ENCODE data around the gene IRS1. TPM values are rescaled to one million over a fixed set of nuclear protein-coding genes. Genes with fewer than 3 reads are reported as not detected.
A peak's percentile ranks its signal among the peaks of the same experiment; 100 is the strongest.

Gene IRS1
- total RNA-seq, 1 donor from 2014 or later, result 18.6 TPM

- DNase-seq (ENCODE audit: low spot score in 2 of 2), result peak; percentile 46 to 95
- Histone ChIP-seq H3K4me1 (peaks cover 9 to 34% of the 10 kb centered on the region in 2 donors), H3K27me3 (no peaks in the 10 kb centered on the region), H3K9me3 (no peaks in the 10 kb centered on the region), H3K36me3 (peaks cover 0 to under 1% of the 10 kb centered on the region in 2 donors), H3K27ac (peak overlapping the region; percentile 93 to 94), H3K4me3 (peak overlapping the region; percentile 70 to 75)
- intact Hi-C loops (cut with DNase I), result loop anchor here (2.0 to 5.0 kb wide), 4 partner anchors 29 to 131 kb away; no protein-coding TSS in a partner anchor
- TF ChIP-seq CTCF (IDR thresholded peaks at IDR 0.05), result peak in 2 of 3 experiments; percentile 39 to 74
Measured at GRCh38 chr2:226791487-226792081, 8.0 kb downstream of the IRS1 start.

GRCh38 chr2:226791056-226791486 is 8.5 kb downstream of the IRS1 start:
- TF ChIP-seq CTCF (IDR thresholded peaks at IDR 0.05), result no peak
- intact Hi-C loops (cut with DNase I), result loop anchor here (2.0 to 5.0 kb wide), 4 partner anchors 28 to 130 kb away; no protein-coding TSS in a partner anchor
- DNase-seq (ENCODE audit: low spot score in 2 of 2), result peak in 1 of 2 donors; percentile 85
- Histone ChIP-seq H3K36me3 (no peaks in the 10 kb centered on the region), H3K27ac (peak overlapping the region; percentile 93 to 94), H3K27me3 (no peaks in the 10 kb centered on the region), H3K9me3 (no peaks in the 10 kb centered on the region), H3K4me3 (peak overlapping the region; percentile 70 to 75), H3K4me1 (peaks cover 7 to 29% of the 10 kb centered on the region in 2 donors)

GRCh38 chr2:226790431-226790830 is 9.2 kb downstream of the IRS1 start:
- peak overlapping the region; percentile 70 to 75 for H3K4me3 ChIP-seq
- H3K27me3 ChIP-seq, result no peaks in the 10 kb centered on the region
- no peak for TF ChIP-seq CTCF (IDR thresholded peaks at IDR 0.05)
- DNase-seq (ENCODE audit: low spot score in 2 of 2), result no peak
- H3K36me3 ChIP-seq, result no peaks in the 10 kb centered on the region
- intact Hi-C loops (cut with DNase I), result loop anchor here (2.0 to 5.0 kb wide), 4 partner anchors 28 to 130 kb away; no protein-coding TSS in a partner anchor
- no peaks in the 10 kb centered on the region for H3K9me3 ChIP-seq
- H3K4me1 ChIP-seq, result peaks cover 5 to 26% of the 10 kb centered on the region in 2 donors
- peak overlapping the region; percentile 93 to 94 for H3K27ac ChIP-seq

GRCh38 chr2:226790011-226790410 is 9.6 kb downstream of the IRS1 start:
- no peak for DNase-seq (ENCODE audit: low spot score in 2 of 2)
- no peak for TF ChIP-seq CTCF (IDR thresholded peaks at IDR 0.05)
- intact Hi-C loops (cut with DNase I), result loop anchor here (2.0 to 5.0 kb wide), 4 partner anchors 27 to 129 kb away; no protein-coding TSS in a partner anchor
- Histone ChIP-seq H3K4me1 (peaks cover 3 to 25% of the 10 kb centered on the region in 2 donors), H3K4me3 (peak overlapping the region in 1 of 2 donors; percentile 4), H3K36me3 (no peaks in the 10 kb centered on the region), H3K27me3 (no peaks in the 10 kb centered on the region), H3K27ac (peak overlapping the region; percentile 93 to 94), H3K9me3 (no peaks in the 10 kb centered on the region)

- H3K9me3 ChIP-seq, result peaks cover 0 to 3% of the 10 kb centered on the region in 2 donors
- no peaks in the 10 kb centered on the region for H3K36me3 ChIP-seq
- intact Hi-C loops (cut with DNase I), result no loop called here
- H3K4me3 ChIP-seq, result no peak overlapping the region
- H3K27me3 ChIP-seq, result no peaks in the 10 kb centered on the region
- H3K4me1 ChIP-seq, result peaks cover 3 to 25% of the 10 kb centered on the region in 2 donors
- no peak for TF ChIP-seq CTCF (IDR thresholded peaks at IDR 0.05)
- peak overlapping the region; percentile 93 to 94 for H3K27ac ChIP-seq
- DNase-seq (ENCODE audit: low spot score in 2 of 2), result no peak
Measured at GRCh38 chr2:226788881-226789490, 10.6 kb downstream of the IRS1 start.
